K562 (cell line): Measurements from ENCODE around the gene UBE3D. TPM values are rescaled to one million over a fixed set of nuclear protein-coding genes. Genes with fewer than 3 reads are reported as not detected.

Source experiments
- ARID1B ChIP-seq: fragments of 450-650 bp; IDR thresholded peaks from 2 replicates; pipeline ENCODE4 v1.6.1; 2016; ENCODE audit warnings: antibody characterized with exemption, mild to moderate bottlenecking, inconsistent platforms
- ATF3 ChIP-seq, 2 experiments: fragments of 450-650 bp in 1 of 2; sonication (generic) in 1 of 2; formaldehyde crosslinking in 1 of 2; IDR thresholded peaks in 1 of 2; conservative IDR thresholded peaks in 1 of 2; 2 replicates each; pipeline versions ENCODE4 v1.6.1 to v1.8.1; 2016 to 2023; ENCODE audit warnings: mild to moderate bottlenecking in 2 of 2, moderate library complexity in 2 of 2, inconsistent platforms in 1 of 2, missing genetic modification reagents in 1 of 2
- ETV1 ChIP-seq: fragments of 450-650 bp; conservative IDR thresholded peaks from 2 replicates; pipeline ENCODE4 v1.6.1; 2016; ENCODE audit warnings: missing genetic modification characterization, control low read depth, low read depth, missing compliant biosample characterization
- HDAC2 ChIP-seq: fragments of 450-650 bp; IDR thresholded peaks from 2 replicates; pipeline ENCODE4 v1.6.1; 2016; ENCODE audit warnings: mild to moderate bottlenecking
- HEY1 ChIP-seq: fragments of 250-450 bp; sonication (Bioruptor Pico); IDR thresholded peaks from 2 replicates; pipeline ENCODE4 v1.5.0; 2020; ENCODE audit warnings: mild to moderate bottlenecking, moderate library complexity, borderline replicate concordance
- MBD2 ChIP-seq: sonication (generic); IDR thresholded peaks from 2 replicates; pipeline ENCODE4 v1.6.1; 2016; ENCODE audit warnings: low read depth, borderline replicate concordance
- NFIC ChIP-seq: fragments of 450-650 bp; IDR thresholded peaks from 2 replicates; pipeline ENCODE4 v1.6.1; 2017; ENCODE audit warnings: mild to moderate bottlenecking, inconsistent platforms
- NFXL1 ChIP-seq: fragments of 450-650 bp; formaldehyde crosslinking; IDR thresholded peaks from 2 replicates; pipeline ENCODE4 v1.4.0; 2021; ENCODE audit warnings: mild to moderate bottlenecking
- PHF8 ChIP-seq: fragments of 200-600 bp; sonication (generic); IDR thresholded peaks from 2 replicates; pipeline ENCODE4 v1.6.1; 2012; ENCODE audit warnings: mixed run types, mild to moderate bottlenecking, inconsistent platforms, low read length, moderate library complexity, borderline replicate concordance
- RAD51 ChIP-seq: fragments of 450-650 bp; IDR thresholded peaks from 2 replicates; pipeline ENCODE4 v1.7.1; 2016; ENCODE audit warnings: low read depth, mild to moderate bottlenecking, borderline replicate concordance
- SETDB1 ChIP-seq: IDR thresholded peaks from one replicate; pipeline ENCODE4 v1.6.1; 2012; ENCODE audit warnings: low read length, control low read depth, inconsistent platforms
- USF2 ChIP-seq: sonication (generic); formaldehyde crosslinking; IDR thresholded peaks from 2 replicates; pipeline ENCODE4 v1.5.0; 2020; ENCODE audit warnings: missing genetic modification reagents
- ZBED1 ChIP-seq: IDR thresholded peaks from 2 replicates; pipeline ENCODE4 v1.6.1; 2014
- ZFP1 ChIP-seq: fragments of 450-650 bp; formaldehyde crosslinking; IDR thresholded peaks from 2 replicates; pipeline ENCODE4 v1.4.0; 2020; ENCODE audit warnings: mild to moderate bottlenecking, mixed read lengths
- ZFP36 ChIP-seq: fragments of 150-350 bp; IDR thresholded peaks from 2 replicates; pipeline ENCODE4 v1.6.1; 2018; ENCODE audit warnings: low read length, low read depth; ENCODE audit not compliant: partially characterized antibody
- polyA plus RNA-seq, 8 experiments: library from polyadenylated mRNA; depleted of rRNA in 4 of 8; stranded (reverse) in 5 of 8; unstranded in 3 of 8; fragments of >200 nt; fragmentation: Nextera tagmentation in 2 of 8; fragmentation: Illumina TruSeq in 1 of 8; extraction: Ambion mirVana in 2 of 8; extraction: Trizol in 1 of 8; gene quantifications; 2 replicates each; pipeline versions ENCODE4 v1.2.1 to v1.2.3, GENCODE V29; 2011 to 2014; ENCODE audit warnings: inconsistent platforms in 1 of 8, missing spikeins in 1 of 8
- total RNA-seq, 7 experiments: library from RNA; depleted of rRNA in 6 of 7; stranded (reverse); fragments of >200 nt in 6 of 7; fragmentation: Illumina TruSeq in 2 of 7; extraction: Trizol in 2 of 7; gene quantifications; 2 replicates each; pipeline versions ENCODE4 v1.2.1 to v1.2.3, GENCODE V29; 2011 to 2021; ENCODE audit warnings: low replicate concordance in 1 of 7
- TF ChIP-seq, protein P1 (sequence below): sonication (generic); formaldehyde crosslinking; IDR thresholded peaks from 2 replicates; pipeline ENCODE4 v1.8.0; 2022; ENCODE audit warnings: mild to moderate bottlenecking, missing genetic modification reagents
- TF ChIP-seq, protein P2 (sequence below): fragments of 450-650 bp; IDR thresholded peaks from 2 replicates; pipeline ENCODE4 v1.6.1; 2017; ENCODE audit warnings: antibody characterized with exemption, mild to moderate bottlenecking

The UBE3D gene
- total and polyA plus RNA-seq, 9 of the 15 experiments (the other 6 are each of a cell fraction or from before 2014, with no cell fraction given), result 9.4 to 17.6 (median 11.9) TPM

DNA sequence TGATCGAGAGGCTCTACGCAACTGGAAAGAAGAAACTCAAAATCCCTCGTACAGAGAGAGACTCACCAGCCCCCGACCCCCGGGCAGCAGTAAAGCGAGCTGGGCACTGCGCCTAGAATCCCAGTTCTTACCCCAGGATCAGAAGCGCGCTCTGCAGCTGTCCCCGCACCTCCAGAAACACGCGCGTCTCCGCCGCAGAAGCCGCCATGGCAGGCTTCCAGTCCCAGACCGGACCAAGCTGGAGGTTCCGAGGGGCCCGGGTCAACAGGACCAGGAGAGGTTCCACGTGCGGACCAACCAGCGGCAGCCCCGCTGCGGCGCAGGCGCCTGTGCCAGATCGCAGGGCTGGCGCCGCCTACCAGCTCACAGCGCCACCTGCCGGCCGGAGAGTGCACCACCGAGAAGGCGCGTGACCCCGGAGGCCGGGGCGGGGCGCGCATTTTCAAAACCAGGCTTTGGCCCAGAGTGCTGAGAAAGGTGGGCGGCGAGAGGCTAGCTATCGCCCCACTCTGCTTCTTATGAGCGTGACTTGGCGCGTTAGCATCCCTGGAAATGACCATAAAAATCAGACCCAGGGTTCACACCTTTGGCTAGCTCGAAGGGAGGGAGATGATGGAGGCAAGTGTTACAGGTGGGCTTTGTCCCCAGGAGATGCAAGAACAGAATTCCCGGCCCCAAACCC lies at the start of gene UBE3D (continued):
- 0 out of 2 replicates have a peak, but pooled peaks have one; percentile 21 for TF ChIP-seq NFXL1 (CRISPR knock-in tag)
- peak; percentile 75 for TF ChIP-seq USF2 (CRISPR knock-in tag)
- no peak for TF ChIP-seq ZFP36
- peak; percentile 62; the same call in 1 of the 2 replicates for TF ChIP-seq RAD51
- TF ChIP-seq, protein P1, sequence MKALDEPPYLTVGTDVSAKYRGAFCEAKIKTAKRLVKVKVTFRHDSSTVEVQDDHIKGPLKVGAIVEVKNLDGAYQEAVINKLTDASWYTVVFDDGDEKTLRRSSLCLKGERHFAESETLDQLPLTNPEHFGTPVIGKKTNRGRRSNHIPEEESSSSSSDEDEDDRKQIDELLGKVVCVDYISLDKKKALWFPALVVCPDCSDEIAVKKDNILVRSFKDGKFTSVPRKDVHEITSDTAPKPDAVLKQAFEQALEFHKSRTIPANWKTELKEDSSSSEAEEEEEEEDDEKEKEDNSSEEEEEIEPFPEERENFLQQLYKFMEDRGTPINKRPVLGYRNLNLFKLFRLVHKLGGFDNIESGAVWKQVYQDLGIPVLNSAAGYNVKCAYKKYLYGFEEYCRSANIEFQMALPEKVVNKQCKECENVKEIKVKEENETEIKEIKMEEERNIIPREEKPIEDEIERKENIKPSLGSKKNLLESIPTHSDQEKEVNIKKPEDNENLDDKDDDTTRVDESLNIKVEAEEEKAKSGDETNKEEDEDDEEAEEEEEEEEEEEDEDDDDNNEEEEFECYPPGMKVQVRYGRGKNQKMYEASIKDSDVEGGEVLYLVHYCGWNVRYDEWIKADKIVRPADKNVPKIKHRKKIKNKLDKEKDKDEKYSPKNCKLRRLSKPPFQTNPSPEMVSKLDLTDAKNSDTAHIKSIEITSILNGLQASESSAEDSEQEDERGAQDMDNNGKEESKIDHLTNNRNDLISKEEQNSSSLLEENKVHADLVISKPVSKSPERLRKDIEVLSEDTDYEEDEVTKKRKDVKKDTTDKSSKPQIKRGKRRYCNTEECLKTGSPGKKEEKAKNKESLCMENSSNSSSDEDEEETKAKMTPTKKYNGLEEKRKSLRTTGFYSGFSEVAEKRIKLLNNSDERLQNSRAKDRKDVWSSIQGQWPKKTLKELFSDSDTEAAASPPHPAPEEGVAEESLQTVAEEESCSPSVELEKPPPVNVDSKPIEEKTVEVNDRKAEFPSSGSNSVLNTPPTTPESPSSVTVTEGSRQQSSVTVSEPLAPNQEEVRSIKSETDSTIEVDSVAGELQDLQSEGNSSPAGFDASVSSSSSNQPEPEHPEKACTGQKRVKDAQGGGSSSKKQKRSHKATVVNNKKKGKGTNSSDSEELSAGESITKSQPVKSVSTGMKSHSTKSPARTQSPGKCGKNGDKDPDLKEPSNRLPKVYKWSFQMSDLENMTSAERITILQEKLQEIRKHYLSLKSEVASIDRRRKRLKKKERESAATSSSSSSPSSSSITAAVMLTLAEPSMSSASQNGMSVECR (CRISPR knock-in tag), result peak; percentile 84; the same call in 1 of the 2 replicates
- no peak for TF ChIP-seq ZBED1
- TF ChIP-seq, protein P2, sequence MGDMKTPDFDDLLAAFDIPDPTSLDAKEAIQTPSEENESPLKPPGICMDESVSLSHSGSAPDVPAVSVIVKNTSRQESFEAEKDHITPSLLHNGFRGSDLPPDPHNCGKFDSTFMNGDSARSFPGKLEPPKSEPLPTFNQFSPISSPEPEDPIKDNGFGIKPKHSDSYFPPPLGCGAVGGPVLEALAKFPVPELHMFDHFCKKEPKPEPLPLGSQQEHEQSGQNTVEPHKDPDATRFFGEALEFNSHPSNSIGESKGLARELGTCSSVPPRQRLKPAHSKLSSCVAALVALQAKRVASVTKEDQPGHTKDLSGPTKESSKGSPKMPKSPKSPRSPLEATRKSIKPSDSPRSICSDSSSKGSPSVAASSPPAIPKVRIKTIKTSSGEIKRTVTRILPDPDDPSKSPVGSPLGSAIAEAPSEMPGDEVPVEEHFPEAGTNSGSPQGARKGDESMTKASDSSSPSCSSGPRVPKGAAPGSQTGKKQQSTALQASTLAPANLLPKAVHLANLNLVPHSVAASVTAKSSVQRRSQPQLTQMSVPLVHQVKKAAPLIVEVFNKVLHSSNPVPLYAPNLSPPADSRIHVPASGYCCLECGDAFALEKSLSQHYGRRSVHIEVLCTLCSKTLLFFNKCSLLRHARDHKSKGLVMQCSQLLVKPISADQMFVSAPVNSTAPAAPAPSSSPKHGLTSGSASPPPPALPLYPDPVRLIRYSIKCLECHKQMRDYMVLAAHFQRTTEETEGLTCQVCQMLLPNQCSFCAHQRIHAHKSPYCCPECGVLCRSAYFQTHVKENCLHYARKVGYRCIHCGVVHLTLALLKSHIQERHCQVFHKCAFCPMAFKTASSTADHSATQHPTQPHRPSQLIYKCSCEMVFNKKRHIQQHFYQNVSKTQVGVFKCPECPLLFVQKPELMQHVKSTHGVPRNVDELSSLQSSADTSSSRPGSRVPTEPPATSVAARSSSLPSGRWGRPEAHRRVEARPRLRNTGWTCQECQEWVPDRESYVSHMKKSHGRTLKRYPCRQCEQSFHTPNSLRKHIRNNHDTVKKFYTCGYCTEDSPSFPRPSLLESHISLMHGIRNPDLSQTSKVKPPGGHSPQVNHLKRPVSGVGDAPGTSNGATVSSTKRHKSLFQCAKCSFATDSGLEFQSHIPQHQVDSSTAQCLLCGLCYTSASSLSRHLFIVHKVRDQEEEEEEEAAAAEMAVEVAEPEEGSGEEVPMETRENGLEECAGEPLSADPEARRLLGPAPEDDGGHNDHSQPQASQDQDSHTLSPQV, result peak; percentile 67
- TF ChIP-seq ETV1 (tag), result no peak
- TF ChIP-seq HEY1 (CRISPR knock-in tag), result no peak
- no peak for TF ChIP-seq ZFP1 (CRISPR knock-in tag)
- TF ChIP-seq MBD2, result 0 out of 2 replicates have a peak, but pooled peaks have one; percentile 24
- no peak for TF ChIP-seq SETDB1
- TF ChIP-seq PHF8, result peak; percentile 92; the same call in 1 of the 2 replicates
- peak; percentile 64 for TF ChIP-seq NFIC
- peak; percentile 32 for TF ChIP-seq ARID1B
- no peak for TF ChIP-seq HDAC2
- TF ChIP-seq ATF3 (IDR thresholded peaks at IDR 0.05), result no peak
- TF ChIP-seq ATF3 (CRISPR knock-in tag; conservative IDR thresholded peaks at IDR 0.05), result no peak
